AML-193 (cell line): ENCODE results near the gene ZNF385B.

ENCODE experiments used
- DNase-seq, 2 experiments: peaks; one replicate each; lab custom pipeline; 2025; lab: John Stamatoyannopoulos, UW

Gene ZNF385B

GRCh38 chr2:179588486-179589145 is 272.8 kb downstream of the ZNF385B start:
- no peak for DNase-seq

GRCh38 chr2:179584760-179585159 is 276.7 kb downstream of the ZNF385B start:
- DNase-seq = no peak

- DNase-seq = no peak
These were observed 279.8 kb downstream of the ZNF385B start for GRCh38 chr2:179581605-179582004.

- DNase-seq = no peak
These were observed 280.9 kb downstream of the ZNF385B start for GRCh38 chr2:179580378-179581146.

- DNase-seq = no peak
These were observed 281.6 kb downstream of the ZNF385B start for GRCh38 chr2:179579800-179580199.

GRCh38 chr2:179578171-179578916 is 283.1 kb downstream of the ZNF385B start:
- no peak for DNase-seq

- no peak for DNase-seq
These were observed 287.3 kb downstream of the ZNF385B start for GRCh38 chr2:179574061-179574519.

GRCh38 chr2:179572544-179572943 is 288.9 kb downstream of the ZNF385B start:
- DNase-seq = no peak

GRCh38 chr2:179571721-179572120 is 289.7 kb downstream of the ZNF385B start:
- DNase-seq = no peak

- no peak for DNase-seq
These were observed 290.2 kb downstream of the ZNF385B start for GRCh38 chr2:179571252-179571651.

- DNase-seq = no peak
These were observed 291.6 kb downstream of the ZNF385B start for GRCh38 chr2:179569831-179570233.

GRCh38 chr2:179565807-179566206 is 295.6 kb downstream of the ZNF385B start:
- no peak for DNase-seq

- DNase-seq = no peak
These were observed 299.0 kb downstream of the ZNF385B start for GRCh38 chr2:179562330-179562885.

- DNase-seq = no peak
These were observed 299.7 kb downstream of the ZNF385B start for GRCh38 chr2:179561702-179562101.

GRCh38 chr2:179560257-179560735 is 301.1 kb downstream of the ZNF385B start:
- no peak for DNase-seq

GRCh38 chr2:179559108-179559806 is 302.2 kb downstream of the ZNF385B start:
- no peak for DNase-seq

- no peak for DNase-seq
These were observed 303.1 kb downstream of the ZNF385B start for GRCh38 chr2:179558010-179558934.

- no peak for DNase-seq
These were observed 305.0 kb downstream of the ZNF385B start for GRCh38 chr2:179556425-179556824.

GRCh38 chr2:179555691-179556283 is 305.6 kb downstream of the ZNF385B start:
- no peak for DNase-seq
